Erythroblast (primary cell): ENCODE data around the gene PPARG.

Experiments used
- GATA1 ChIP-seq: IDR thresholded peaks from 2 replicates; pipeline ENCODE4 v1.6.1; 2011; ENCODE audit warnings: low read depth, mild to moderate bottlenecking, control low read depth, low read length, moderate library complexity
- POLR2A ChIP-seq: IDR thresholded peaks from 2 replicates; pipeline ENCODE4 v1.6.1; 2011; ENCODE audit warnings: mild to moderate bottlenecking, low read length

DNA sequence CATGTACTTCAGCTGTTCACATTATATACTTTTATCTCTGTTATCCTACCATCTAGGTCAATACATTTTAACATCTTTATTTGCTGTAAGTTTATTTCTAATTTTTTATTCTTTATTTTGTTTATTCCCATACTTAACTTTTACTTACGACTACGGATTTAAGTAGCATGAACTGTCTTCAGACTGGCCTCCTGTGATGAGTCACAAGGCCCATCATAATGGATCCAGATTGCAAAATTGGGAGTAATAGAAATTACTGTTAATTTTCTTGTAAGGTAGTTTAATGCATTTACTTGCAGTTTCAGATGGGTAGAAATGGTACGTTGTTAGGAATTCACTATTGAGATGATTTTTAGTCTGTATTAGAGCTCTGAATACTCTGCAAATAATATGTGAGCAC lies 45.9 kb downstream of the PPARG start:
- TF ChIP-seq POLR2A, result no peak
- no peak for TF ChIP-seq GATA1
